Fibroblast of lung (primary cell): ENCODE measurements around the gene PTPN14.

ENCODE experiments used
- CTCF ChIP-seq, 2 donors: IDR thresholded peaks in 1 of 2; conservative IDR thresholded peaks in 1 of 2; 1 replicate in 1 of 2; 2 replicates in 1 of 2; pipeline ENCODE4 v1.5.1; 2011 to 2012; ENCODE audit warnings: low read length in 2 of 2, control low read depth in 1 of 2, inconsistent platforms in 1 of 2, low read depth in 1 of 2, mild to moderate bottlenecking in 1 of 2
- EZH2 ChIP-seq: IDR thresholded peaks from 2 replicates; pipeline ENCODE4 v1.5.1; 2012; ENCODE audit warnings: low read length, control low read depth, mild to moderate bottlenecking; ENCODE audit errors: missing control alignments

- TF ChIP-seq CTCF (conservative IDR thresholded peaks at IDR 0.05 in 1 of 2, IDR thresholded peaks at IDR 0.05 in 1 of 2; ENCODE audit: low read depth in 1 of 2, low read length in 2 of 2) (no peak), EZH2 (no peak)
Observed at GRCh38 chr1:214553142-214553710, 1.8 kb upstream of the PTPN14 start.
